Keratinocyte (primary cell): ENCODE data around the gene MFN2.

Experiments
- EZH2 ChIP-seq: IDR thresholded peaks from one replicate; pipeline ENCODE4 v1.6.1; 2012; ENCODE audit warnings: inconsistent platforms, mild to moderate bottlenecking, low read length, moderate library complexity
- TF ChIP-seq, protein P1 (sequence below), 3 experiments: IDR thresholded peaks in 1 of 3; conservative IDR thresholded peaks in 1 of 3; optimal IDR thresholded peaks in 1 of 3; 2 replicates in 2 of 3; 3 replicates in 1 of 3; pipeline versions ENCODE3 to v1.5.1; 2011; ENCODE audit warnings: low read length in 3 of 3, mild to moderate bottlenecking in 3 of 3, moderate library complexity in 2 of 3, control low read depth in 1 of 3, inconsistent platforms in 1 of 3; ENCODE audit not compliant: insufficient read depth in 2 of 3; ENCODE audit errors: extremely low read depth in 1 of 3

DNA sequence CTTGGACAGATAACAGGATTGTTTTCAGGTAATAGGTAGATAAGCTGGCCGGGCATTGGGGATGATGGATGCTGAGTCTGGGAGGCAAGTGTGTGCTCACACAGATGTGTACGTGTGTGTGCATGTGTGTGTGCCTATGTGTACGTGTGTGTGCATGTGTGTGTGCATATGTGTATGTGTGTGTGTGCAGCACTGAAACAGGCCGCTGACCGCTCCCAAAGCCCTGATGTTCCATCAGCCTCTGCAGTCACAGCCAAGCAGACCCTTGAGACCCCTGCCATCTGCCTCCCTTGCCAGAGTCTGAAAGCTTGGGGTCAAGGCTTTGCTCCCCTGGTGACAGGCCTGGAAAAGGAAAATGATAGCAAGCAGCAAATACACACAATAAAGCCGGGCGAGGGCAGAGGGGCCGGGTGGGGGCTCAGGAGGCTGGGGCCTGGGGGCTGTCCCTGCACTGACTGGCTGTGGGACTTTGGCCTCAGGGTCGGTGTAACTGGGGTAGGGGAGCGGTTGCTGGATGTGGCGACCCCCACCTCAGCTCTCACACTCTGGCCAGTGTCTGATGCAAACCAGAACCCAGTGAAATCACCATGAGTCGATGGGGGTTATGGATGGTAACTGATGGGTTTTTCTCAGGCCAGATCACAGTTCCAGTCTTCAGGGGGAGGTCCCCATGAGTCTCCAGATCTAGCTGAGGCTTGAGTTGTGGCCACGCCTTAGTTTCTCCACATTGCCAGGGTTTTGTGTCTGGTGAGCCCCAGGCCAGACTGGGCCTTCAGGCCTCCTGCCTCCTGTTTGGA is 73.7 kb downstream of the MFN2 start:
- TF ChIP-seq EZH2: no peak
- TF ChIP-seq, protein P1, sequence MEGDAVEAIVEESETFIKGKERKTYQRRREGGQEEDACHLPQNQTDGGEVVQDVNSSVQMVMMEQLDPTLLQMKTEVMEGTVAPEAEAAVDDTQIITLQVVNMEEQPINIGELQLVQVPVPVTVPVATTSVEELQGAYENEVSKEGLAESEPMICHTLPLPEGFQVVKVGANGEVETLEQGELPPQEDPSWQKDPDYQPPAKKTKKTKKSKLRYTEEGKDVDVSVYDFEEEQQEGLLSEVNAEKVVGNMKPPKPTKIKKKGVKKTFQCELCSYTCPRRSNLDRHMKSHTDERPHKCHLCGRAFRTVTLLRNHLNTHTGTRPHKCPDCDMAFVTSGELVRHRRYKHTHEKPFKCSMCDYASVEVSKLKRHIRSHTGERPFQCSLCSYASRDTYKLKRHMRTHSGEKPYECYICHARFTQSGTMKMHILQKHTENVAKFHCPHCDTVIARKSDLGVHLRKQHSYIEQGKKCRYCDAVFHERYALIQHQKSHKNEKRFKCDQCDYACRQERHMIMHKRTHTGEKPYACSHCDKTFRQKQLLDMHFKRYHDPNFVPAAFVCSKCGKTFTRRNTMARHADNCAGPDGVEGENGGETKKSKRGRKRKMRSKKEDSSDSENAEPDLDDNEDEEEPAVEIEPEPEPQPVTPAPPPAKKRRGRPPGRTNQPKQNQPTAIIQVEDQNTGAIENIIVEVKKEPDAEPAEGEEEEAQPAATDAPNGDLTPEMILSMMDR (optimal IDR thresholded peaks at IDR 0.05 in 1 of 3, IDR thresholded peaks at IDR 0.05 in 1 of 3, conservative IDR thresholded peaks at IDR 0.05 in 1 of 3; ENCODE audit: extremely low read depth in 1 of 3, insufficient read depth in 2 of 3, low read length in 3 of 3): no peak
